Stimulated activated CD4-positive, alpha-beta T cell treated with anti-CD3 and anti-CD28 coated beads, Interleukin-1b, Interleukin-23, amount 100 ng/mL, for 1 hour (primary cell): Measurements from ENCODE around the gene DDC.

ENCODE experiments used
- DNase-seq, 2 donors: peaks; one replicate each; pipeline ENCODE4 v3.0.0-alpha.2; 2020; ENCODE audit warnings: low read depth in 2 of 2

DDC gene

DNA sequence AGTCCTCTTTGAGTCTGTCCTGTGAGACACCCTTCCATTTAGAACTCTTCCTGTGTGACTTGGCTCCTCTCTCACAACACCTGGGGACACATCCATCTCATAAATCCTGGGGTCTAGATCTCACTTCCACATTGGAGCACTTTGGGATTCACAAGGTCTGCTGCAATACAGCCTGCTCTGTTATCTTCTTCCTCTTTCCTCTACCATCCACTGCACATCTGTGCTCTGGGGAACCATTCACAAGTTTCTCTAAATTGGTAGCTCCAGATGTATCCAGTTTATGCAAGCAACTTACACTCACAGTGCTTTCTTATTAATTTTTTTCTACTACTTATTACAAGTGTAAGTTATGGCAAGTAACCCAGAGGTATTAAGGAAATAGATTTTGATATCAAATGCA is 109.5 kb downstream of the DDC start:
- DNase-seq: no peak

DNA sequence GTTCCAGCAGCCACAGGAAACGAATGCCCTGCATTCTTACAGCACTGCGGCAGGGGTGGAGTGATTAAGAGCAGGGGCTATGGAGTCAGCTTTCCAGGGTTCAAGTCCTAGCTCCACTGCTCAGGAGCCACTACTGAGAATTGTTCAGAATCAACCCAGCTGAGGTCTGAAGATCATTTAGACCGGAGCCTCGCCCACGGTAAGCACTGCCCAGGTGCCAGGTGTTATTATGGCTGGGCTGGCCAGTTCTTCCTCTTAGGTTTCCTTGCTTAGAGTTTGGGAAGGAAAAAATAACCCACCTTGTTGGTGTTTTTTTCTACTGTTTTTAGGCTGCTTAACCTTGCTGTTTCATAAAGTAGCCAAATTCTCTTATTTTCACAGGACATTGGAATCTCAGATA is 110.2 kb downstream of the DDC start:
- no peak for DNase-seq

DNA sequence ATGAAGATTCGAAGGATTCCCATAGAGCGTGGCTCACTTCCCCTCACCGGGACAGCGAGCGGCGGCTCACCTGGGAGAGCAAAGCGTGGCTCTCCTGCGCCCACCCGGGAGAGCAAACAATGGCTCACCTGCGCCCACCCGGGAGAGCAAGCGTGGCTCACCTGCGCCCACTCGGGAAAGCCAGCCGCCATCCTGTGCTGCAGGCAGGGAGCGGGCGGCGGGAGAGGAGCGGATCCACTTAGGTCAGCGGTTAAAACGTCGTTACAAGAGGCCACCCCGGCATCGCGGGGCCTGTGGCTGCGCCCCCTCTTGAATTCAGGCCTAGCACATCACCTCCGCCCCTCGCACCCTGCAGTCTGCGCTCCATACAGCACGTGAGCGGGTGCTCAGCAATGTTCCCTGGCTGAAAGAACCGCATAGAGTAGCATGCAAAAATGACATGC is 114.6 kb downstream of the DDC start:
- no peak for DNase-seq

DNA sequence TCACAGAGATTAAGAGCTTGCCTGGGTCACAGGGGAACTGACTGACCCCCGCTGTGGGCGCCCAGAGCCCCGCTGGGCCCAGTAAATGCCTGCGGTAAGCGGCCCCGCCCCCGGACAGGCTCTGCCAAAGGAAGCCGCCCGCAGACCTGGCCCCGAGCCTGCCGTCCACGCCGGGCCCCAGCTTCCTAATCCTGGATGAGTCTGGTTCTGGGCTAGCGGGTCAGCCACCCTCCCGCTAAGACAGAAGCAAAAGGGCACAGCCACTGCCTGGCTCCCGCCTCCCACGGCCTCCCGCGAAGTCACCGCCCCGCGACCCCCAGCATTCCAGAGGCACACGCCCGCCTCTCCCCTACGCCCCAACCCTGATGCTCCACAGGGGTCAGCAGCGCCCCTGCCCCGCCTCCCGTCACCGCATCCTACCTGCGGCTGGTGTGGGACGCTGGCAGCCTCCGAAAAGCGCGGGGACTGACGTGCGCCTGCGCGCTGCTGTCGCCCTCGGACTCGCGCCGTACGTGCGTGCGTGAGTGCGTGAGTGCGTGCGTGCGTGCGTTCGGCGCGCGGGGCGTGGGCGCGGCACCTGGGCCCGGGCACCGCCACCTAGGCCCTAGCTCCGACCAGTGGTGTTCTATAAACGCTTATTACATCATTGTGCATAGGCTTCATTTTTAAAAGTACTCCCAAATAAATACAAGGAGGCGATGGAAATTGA is 115.2 kb downstream of the DDC start, which contains the start of gene FIGNL1:
FIGNL1 (minus strand) TSS at position 470 of the 709 bp plus-strand sequence. CDS start 3,063 bp downstream, outside the sequence.
- peak; percentile 48 to 67 for DNase-seq

DNA sequence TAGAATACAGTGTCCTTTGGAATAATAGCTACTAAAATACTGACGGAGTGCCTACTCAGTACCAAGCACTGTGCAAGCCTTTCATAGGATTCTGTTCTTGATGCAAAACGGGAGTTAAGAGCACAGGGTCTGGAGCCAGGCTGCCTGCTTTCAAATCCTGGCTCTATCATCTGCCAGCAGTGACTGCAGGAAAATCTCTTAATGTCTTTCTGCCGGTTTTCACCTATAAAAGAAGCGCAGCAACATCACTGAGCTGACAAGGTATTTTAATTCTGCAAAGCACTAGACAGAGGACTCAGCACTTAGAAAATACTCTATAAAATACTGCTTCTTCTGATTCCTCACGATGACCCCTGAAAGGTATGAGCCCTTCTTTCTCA is 115.7 kb downstream of the DDC start:
- DNase-seq: no peak

DNA sequence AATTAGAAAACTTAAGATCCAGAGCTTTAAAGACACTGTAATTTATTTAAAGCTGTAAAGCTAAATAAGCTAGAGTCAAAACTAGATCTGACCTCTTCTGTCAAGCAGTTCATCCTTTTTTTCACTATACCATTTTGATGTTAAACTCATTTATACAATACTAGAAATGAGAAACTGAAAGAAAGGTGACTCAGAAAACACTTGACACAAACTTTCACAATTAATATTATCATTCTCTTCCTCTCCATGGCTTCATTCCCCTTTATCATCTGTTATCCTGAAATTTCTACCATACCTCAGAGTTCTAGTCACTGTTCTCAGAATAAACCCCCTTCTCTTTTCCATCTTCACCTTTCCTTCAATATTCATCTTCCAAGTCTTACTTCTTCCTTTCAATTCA is 116.4 kb downstream of the DDC start:
- no peak for DNase-seq

DNA sequence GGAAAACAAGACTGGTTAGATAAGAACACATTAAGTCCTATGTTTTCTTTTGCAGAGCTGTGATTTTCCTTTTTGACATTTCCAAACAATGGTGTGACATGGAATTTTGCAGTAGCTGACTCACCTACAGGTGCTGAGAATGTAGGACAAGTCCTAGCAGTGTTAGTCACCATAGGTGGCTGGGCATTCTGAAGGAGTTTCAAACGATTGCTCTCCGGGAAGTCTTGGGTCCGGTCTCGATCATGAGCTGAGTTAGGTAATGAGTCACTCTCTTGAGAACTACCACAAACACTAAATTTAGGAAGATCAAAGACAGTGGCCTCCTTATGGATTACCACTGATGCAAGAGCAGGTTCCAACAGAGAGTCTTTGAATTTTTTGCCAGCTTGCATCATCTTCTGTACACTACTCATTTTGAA is 118.7 kb downstream of the DDC start:
- DNase-seq: no peak

DNA sequence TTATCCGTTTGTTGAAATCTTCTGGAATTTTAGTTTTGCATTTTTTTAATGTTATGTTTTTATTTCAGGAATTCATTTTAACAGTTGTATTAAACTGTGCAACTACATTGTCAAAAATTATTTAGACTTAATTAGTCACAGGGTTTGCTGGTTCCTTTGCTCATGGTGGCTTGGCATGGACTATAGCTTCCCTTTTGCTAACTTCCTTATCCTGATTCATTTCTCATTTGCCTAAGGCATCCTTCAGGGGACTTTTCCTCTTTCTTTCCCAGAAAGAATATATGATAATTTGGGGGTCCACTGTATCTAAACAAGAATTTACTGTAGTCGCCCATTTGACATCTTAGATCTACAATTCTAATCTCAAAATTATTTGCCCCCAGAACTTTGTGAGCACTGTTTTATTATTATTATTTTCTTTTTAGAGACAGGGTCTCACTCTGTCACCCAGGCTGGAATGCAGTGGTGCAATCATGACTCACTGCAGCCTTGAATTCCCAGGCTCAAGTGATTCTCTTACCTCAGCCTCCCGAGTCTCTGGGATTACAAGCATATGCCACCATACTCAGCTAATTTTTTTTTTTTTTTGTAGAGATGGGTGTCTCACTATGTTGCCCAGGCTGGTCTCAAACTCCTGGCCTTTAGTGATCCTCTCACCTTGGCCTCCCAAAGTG is 128.9 kb downstream of the DDC start:
- DNase-seq: no peak

DNA sequence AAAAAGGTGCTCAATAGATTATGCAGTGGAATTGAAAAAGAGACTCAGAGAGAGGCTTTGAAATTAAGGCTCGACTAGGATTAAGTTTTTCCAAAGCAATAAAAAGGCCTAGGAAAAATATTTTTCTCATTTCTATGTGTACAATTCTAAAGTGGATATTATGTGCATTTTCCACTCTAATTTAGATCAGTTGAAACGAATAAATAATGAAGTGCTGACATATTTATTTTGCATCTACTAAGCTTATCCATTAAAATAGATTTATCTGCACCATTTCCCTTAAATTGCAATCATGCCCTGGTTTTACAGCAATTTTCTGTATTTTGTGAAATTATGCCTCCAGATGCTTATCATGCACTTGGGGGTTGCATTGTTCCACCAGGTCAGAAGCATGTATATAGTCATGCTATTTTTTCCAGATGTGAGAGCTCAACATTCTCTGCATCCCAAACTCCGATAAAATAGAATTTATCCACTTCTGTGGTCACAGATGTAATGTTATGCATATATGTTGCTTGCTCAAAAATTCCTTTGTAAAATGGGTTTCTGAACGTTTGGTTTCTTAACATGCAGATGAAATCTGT is 133.4 kb downstream of the DDC start:
- no peak for DNase-seq

DNA sequence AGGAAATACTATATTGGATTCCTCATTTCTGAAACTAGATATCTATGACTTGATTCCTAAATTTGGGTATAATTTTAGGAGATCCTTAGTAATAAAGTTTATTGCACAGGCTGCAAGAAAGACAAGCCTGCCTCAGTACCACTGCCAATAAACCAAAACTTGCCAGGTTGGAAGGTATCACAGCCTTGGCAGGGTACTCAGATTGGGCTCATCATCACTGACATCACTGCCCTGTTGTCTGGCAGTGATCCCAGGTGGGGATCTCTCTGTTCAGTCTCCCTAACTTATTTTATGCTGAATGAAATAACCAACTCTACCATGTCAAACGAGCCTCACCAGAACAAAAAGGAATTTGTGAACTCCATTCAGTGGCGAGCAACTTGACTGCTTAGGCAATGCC is 133.9 kb downstream of the DDC start:
- DNase-seq: no peak

DNA sequence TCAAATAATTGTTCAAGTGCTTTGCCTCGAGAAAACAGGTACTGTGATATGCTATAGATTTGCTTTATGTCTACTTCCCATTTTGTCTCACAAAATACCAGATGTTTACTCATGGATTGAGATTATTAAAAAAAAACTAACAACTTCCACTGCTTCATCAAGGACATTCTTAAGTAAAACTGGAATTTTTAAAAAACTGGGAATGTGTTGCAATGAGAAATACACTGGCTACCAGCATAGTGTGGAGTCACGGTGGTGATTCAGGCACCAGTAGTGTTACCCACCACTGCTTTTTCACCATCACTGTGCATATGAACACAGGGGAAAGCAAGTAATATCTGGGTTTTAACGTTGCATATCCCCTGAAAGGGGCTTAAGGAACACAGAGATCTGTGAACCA is 136.3 kb downstream of the DDC start:
- no peak for DNase-seq

DNA sequence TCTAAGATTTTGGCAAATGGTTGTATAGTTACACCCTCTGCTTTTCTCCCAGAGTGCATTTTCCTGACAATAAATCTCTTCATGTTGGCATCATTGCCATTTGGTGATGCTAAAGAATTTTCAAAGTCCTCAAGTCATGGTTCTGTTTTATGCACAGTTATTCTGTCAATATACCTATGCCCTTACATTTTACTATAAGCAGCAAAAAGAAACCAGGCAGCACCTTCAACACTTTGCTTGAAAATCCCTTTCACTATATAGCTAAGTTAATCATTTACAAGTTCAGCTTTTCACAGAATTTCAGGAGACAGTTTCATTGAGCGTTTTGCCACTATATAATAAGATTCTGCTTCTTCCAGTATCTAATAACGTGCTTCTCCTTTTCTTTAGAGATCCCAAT is 137.7 kb downstream of the DDC start:
- no peak for DNase-seq

DNA sequence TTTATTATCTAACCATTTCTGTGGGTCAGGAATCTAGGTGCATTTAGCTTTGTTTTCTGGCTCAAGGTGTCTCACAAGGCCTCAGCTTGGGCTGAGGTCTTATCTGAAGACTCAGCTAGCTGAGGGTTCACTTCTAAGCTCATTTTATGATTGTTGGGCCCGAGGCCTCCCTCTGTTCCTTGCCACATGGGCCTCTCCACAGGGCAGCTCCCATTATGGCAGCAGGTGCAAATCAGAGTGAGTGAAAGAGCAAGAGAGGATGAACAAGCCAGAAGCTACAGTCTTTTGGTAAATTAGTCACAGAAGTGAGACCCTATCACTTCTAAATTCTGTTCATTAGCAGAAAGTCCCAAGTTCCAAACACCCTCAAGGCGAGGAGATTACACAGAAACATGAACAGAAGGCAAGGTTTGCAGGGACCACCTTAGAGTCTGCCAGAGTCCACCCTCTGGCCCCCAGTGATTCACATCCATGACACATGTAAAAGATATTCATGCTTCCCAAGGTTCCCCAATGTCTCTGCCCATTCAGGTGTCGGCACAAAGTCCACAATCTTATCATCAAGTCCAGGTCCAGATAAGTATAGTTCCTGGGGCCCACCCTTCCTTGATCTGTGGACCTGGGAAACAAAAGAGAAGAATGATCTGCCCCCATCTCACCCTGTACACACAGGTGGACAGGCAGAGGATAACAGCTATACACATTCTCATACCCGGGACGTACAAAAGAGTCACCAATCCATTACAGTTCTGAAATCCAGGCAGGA is 138.7 kb downstream of the DDC start:
- DNase-seq: no peak

DNA sequence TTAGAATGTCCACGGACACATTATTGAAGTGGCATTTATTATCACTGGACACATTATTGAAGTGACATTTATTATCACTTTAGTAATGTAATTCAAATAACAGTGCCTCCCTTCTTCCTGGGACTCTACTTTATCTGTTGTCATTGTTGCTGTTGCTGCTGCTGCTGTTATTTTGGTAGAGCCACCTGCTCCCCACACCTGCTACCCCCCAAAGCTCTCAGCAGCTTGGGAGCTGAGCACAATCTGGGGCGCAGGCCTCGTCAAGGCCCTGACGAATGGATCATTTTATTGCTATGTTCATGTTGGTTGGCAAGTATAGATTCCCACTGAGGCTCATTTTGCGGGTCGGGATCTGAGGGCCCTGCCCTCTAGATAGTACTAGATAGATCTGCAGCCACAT is 139.9 kb downstream of the DDC start:
- no peak for DNase-seq

DNA sequence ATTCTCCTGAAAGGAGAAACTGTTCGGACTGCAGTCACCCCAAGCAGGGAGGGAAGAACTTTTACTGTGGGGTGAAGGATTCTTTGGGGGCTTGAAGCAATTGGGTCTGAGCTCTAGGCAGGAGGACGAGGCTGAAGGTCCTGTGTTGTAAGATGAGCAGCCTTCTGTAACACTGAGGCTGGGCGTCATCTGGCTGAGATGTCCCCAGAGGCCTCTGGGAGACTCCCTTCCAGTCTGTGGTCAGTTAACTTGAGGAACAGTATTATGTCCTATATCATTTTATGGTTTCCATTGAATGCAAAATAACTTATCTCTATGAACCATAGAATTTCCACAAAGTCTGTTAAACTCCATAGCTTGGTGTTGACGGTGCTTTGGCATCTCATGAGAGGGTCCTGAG is 141.3 kb downstream of the DDC start:
- no peak for DNase-seq

DNA sequence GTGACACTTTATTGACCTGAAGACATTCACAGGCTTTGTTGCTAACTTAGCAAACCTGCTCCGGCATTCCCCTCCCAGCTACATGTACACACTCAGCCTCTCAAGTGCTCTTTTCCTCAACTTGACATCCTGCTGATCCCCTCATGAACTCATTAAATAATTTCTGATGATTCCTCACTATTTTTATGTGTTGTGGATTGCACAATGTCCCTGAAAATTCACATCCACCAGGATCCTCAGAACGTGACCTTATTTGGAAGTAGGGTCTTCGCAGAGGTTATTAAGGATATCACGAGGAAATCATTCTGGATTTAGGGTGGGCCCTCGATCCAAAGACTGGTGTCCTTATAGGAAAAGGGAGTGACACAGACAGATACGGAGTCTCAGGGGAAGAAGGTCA is 142.3 kb downstream of the DDC start:
- no peak for DNase-seq

DNA sequence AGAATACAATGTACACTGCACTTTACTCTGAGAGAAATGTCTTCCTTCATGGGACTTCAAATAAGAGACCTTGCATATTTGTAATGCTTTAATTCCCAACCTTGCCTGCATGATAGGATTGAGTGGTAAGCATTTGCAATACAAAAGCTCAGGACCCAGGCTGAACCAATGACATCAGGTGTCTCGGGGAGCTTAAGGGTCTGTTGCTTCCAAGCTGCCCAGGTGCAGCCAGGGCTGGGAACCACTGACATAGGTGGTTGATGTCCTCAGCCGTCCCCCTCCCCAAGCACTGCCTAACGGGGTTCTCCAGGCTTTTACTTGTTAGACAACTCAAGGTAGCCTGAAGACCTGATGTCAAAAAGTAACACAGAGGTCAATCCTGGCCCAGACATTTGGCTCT is 144.2 kb downstream of the DDC start:
- DNase-seq: no peak

DNA sequence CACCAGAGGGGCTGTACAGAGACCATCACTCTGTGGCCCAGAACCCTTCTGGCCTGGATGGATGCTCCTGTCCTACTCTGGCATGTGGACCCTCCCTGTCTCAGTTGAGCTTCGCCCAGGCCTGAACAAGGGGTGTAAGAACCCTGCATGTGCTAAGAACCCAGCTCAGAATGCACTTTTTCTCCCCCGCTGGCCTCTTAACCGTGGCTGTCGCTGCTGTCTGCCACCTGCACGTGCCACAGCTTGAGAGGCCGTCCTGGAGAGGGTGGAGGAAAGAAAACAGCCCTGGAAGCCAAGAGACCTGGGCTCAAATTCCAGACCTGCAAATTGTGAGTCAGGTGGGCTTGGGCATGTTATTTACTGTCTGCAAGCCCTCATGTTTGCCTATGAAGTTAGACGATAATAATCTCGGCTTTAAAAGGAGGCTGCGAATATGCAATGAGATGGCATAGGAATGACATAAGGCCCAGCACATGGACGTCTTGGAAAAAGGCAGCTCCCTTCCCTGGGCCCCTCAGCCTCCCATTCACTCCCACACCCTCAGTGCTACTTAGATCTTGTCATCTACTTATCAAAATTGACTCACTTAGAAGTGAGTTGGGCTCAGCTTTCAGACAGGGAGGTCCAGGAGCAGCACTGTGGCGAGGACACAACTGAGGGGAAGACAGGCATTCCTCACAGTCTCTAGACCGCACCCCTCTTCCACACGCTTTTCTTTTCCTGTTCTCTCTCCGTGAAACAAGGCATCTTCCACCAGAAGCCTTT is 146.5 kb downstream of the DDC start:
- no peak for DNase-seq

DNA sequence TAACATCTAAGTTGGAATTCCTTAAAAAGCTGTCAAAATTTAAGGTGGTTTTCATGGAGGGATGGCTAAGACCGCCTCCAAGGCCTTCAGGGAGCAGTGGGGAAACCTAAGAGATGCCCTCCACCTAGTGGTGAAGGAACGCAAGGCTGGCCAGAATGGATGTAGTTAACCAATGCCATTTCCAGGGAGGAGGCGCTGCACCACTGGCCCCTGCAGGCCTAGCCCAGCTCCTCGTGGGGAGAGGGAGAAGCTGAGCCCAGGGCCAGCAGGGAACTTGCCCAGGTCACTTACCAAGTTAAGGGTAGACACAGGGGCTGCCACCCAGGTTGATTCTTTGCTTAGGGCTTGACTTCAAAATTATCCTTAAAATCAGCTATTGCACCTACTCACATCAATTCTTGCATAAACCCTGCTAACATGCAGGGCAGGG is 147.1 kb downstream of the DDC start:
- peak; percentile 29 to 30 for DNase-seq

DNA sequence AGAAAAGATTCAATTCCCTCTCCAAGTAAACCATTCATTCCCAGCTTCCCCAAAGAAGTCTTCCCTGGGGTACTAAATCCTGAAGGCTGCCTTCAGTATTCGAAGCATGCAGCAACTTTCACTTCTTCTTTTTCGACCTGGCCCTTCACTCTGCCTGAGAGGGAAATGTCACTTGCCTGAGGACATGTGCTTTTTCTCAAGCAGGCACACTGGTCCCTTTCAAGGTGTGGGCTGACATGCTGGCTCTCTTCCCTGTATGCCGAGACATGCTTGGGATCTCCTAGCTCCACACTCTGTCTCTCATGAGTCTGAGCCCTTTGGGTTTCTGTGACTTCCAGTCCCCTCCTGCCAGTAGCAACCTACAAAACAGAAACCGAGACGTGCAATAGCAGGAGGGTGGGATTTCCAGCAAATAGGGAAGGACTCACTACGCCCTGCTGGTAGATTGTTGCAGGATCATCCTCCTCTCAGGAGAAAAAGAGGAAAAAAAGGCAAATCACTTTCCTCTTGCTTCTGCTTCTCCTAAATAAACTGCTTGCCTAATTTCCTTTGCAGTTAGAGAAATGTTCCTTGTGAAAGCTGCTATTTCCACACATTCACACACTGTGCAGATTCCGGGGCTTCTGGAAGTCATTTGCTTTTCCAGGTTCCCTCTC is 148.6 kb downstream of the DDC start:
- DNase-seq: no peak

DNA sequence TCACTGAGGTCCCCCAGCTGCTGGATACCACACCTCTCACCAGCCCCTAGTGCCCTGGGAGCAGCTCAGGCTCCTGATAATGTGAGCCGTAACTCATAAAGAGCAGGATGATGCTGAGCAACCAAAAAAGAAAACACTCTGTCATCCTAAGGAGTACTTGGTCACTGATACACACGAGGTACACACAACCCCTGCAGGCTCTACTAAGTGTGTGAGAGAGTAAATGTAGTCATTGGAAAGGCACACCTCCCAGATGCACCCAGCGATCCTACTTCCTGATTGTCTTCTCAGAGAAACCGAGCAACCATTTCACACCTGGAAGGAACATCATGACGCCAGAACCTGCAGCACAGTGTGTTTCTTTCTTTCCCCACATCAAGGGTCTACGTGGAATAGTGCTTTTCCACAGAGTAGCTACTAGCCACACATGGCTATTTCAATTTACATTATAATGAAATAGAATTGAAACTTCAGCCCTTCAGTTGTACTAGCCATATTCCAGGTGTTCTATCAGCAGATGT is 149.3 kb downstream of the DDC start:
- no peak for DNase-seq
